Measurements from ENCODE around the gene PRF1. TPM values are rescaled to one million over a fixed set of nuclear protein-coding genes. Genes with fewer than 3 reads are reported as not detected.

Gene PRF1
- total and polyA plus RNA-seq, 2 experiments from 2014 or later = 0.13 TPM; not detected in 1

GRCh38 chr10:70605161-70605560, 2.6 kb upstream of the PRF1 start:
- peaks cover 3% of the 10 kb centered on the region for H3K27me3 Mint-ChIP-seq (ENCODE audit: insufficient read depth, low read depth, poor library complexity)
- H3K4me1 ChIP-seq (ENCODE audit: insufficient read depth) = no peaks in the 10 kb centered on the region

More at GRCh38 chr10:70605161-70605560, 2.6 kb upstream of the PRF1 start:
- Histone ChIP-seq H3K79me2 (replicated peaks; ENCODE audit: insufficient read depth) (no peaks in the 10 kb centered on the region), H3K4me3 (no peak overlapping the region), H4K20me1 (replicated peaks; ENCODE audit: insufficient read depth) (no peaks in the 10 kb centered on the region), H3K27ac (ENCODE audit: low read depth) (no peak overlapping the region), H2AFZ (no peak overlapping the region), H3F3A (replicated peaks; ENCODE audit: low read depth) (no peaks in the 10 kb centered on the region), H3K36me3 (ENCODE audit: insufficient read depth) (no peaks in the 10 kb centered on the region), H3K4me2 (no peak overlapping the region), H3K9me2 (ENCODE audit: insufficient read depth) (no peaks in the 10 kb centered on the region), H3K27me3 (ENCODE audit: insufficient read depth) (no peaks in the 10 kb centered on the region)
- ATAC-seq = no peak
- Mint-ChIP-seq H3K36me3 (ENCODE audit: low read depth) (no peaks in the 10 kb centered on the region), H3K9me3 (no peaks in the 10 kb centered on the region; the same call in 2 of the 3 replicates), H3K4me3 (no peak overlapping the region), H3K27ac (no peak overlapping the region), H3K4me1 (no peaks in the 10 kb centered on the region)
- TF ChIP-seq, protein P1, sequence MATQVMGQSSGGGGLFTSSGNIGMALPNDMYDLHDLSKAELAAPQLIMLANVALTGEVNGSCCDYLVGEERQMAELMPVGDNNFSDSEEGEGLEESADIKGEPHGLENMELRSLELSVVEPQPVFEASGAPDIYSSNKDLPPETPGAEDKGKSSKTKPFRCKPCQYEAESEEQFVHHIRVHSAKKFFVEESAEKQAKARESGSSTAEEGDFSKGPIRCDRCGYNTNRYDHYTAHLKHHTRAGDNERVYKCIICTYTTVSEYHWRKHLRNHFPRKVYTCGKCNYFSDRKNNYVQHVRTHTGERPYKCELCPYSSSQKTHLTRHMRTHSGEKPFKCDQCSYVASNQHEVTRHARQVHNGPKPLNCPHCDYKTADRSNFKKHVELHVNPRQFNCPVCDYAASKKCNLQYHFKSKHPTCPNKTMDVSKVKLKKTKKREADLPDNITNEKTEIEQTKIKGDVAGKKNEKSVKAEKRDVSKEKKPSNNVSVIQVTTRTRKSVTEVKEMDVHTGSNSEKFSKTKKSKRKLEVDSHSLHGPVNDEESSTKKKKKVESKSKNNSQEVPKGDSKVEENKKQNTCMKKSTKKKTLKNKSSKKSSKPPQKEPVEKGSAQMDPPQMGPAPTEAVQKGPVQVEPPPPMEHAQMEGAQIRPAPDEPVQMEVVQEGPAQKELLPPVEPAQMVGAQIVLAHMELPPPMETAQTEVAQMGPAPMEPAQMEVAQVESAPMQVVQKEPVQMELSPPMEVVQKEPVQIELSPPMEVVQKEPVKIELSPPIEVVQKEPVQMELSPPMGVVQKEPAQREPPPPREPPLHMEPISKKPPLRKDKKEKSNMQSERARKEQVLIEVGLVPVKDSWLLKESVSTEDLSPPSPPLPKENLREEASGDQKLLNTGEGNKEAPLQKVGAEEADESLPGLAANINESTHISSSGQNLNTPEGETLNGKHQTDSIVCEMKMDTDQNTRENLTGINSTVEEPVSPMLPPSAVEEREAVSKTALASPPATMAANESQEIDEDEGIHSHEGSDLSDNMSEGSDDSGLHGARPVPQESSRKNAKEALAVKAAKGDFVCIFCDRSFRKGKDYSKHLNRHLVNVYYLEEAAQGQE (IDR thresholded peaks at IDR 0.05; ENCODE audit: unreplicated experiment) = no peak
- TF ChIP-seq CREB1 (CRISPR knock-in tag; IDR thresholded peaks at IDR 0.05; ENCODE audit: low read depth) (no peak), ZNF331 (CRISPR knock-in tag; IDR thresholded peaks at IDR 0.05; ENCODE audit: low read depth) (no peak), POLR2AphosphoS5 (IDR thresholded peaks at IDR 0.05; ENCODE audit: low read depth) (no peak), ZNF114 (CRISPR knock-in tag; IDR thresholded peaks at IDR 0.05) (no peak), STAT1 (IDR thresholded peaks at IDR 0.05; ENCODE audit: unreplicated experiment) (no peak), NANOG (IDR thresholded peaks at IDR 0.05; ENCODE audit: borderline replicate concordance) (no peak), JUNB (IDR thresholded peaks at IDR 0.05; ENCODE audit: unreplicated experiment) (no peak), ZNF462 (CRISPR knock-in tag; IDR thresholded peaks at IDR 0.05) (no peak), EZH2phosphoT487 (IDR thresholded peaks at IDR 0.05; ENCODE audit: unreplicated experiment) (no peak), EZH2 (IDR thresholded peaks at IDR 0.05; ENCODE audit: low read depth, unreplicated experiment) (no peak)
- TF ChIP-seq, protein P2, sequence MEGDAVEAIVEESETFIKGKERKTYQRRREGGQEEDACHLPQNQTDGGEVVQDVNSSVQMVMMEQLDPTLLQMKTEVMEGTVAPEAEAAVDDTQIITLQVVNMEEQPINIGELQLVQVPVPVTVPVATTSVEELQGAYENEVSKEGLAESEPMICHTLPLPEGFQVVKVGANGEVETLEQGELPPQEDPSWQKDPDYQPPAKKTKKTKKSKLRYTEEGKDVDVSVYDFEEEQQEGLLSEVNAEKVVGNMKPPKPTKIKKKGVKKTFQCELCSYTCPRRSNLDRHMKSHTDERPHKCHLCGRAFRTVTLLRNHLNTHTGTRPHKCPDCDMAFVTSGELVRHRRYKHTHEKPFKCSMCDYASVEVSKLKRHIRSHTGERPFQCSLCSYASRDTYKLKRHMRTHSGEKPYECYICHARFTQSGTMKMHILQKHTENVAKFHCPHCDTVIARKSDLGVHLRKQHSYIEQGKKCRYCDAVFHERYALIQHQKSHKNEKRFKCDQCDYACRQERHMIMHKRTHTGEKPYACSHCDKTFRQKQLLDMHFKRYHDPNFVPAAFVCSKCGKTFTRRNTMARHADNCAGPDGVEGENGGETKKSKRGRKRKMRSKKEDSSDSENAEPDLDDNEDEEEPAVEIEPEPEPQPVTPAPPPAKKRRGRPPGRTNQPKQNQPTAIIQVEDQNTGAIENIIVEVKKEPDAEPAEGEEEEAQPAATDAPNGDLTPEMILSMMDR (conservative IDR thresholded peaks at IDR 0.05; ENCODE audit: low read depth in 2 of 2) = no peak
- DNase-seq (ENCODE audit: low spot score) = no peak
